ENCODE measurements around the gene LMX1B. TPM values are rescaled to one million over a fixed set of nuclear protein-coding genes. Genes with fewer than 3 reads are reported as not detected.

Gene LMX1B
- total RNA-seq, 4 donors from 2014 or later = 3.2 to 6.9 (median 4.6) TPM

GRCh38 chr9:126617003-126617822 is 3.5 kb downstream of the LMX1B start:
- intact Hi-C loops (cut with DNase I; ENCODE audit: low total_unique reads) = no loop called here
- no peak for TF ChIP-seq POLR2A (IDR thresholded peaks at IDR 0.05)
- no peak for TF ChIP-seq CTCF (IDR thresholded peaks at IDR 0.05)
- DNase-seq (ENCODE audit: low spot score in 2 of 2) = no peak
- 68 to 84% methylated on average over 13 to 18 of the region's 18 CpGs for WGBS, 2 donors
- no peak overlapping the region for H3K4me3 ChIP-seq (ENCODE audit: low read depth, poor library complexity, severe bottlenecking)

- intact Hi-C loops (cut with DNase I; ENCODE audit: low total_unique reads) = no loop called here
- H3K4me3 ChIP-seq (ENCODE audit: low read depth, poor library complexity, severe bottlenecking) = no peak overlapping the region
- no peak for DNase-seq (ENCODE audit: low spot score in 2 of 2)
- TF ChIP-seq CTCF (IDR thresholded peaks at IDR 0.05) = no peak
- TF ChIP-seq POLR2A (IDR thresholded peaks at IDR 0.05) = no peak
- 61 to 73% methylated on average over 12 of the region's 12 CpGs for WGBS, 2 donors
Observed at GRCh38 chr9:126617823-126618165, 4.1 kb downstream of the LMX1B start.

GRCh38 chr9:126618190-126618584 is 4.5 kb downstream of the LMX1B start:
- intact Hi-C loops (cut with DNase I; ENCODE audit: low total_unique reads) = no loop called here
- no peak for DNase-seq (ENCODE audit: low spot score in 2 of 2)
- 61 to 68% methylated on average over 11 of the region's 11 CpGs for WGBS, 2 donors
- no peak overlapping the region for H3K4me3 ChIP-seq (ENCODE audit: low read depth, poor library complexity, severe bottlenecking)
- TF ChIP-seq POLR2A (IDR thresholded peaks at IDR 0.05) (no peak), CTCF (IDR thresholded peaks at IDR 0.05) (no peak)

GRCh38 chr9:126618585-126619360 is 5.0 kb downstream of the LMX1B start:
- no peak overlapping the region for H3K4me3 ChIP-seq (ENCODE audit: low read depth, poor library complexity, severe bottlenecking)
- no peak for DNase-seq (ENCODE audit: low spot score in 2 of 2)
- intact Hi-C loops (cut with DNase I; ENCODE audit: low total_unique reads) = no loop called here
- no peak for TF ChIP-seq CTCF (IDR thresholded peaks at IDR 0.05)
- TF ChIP-seq POLR2A (IDR thresholded peaks at IDR 0.05) = no peak
- 49 to 54% methylated on average over 45 to 50 of the region's 50 CpGs for WGBS, 2 donors

GRCh38 chr9:126619361-126620135 is 5.8 kb downstream of the LMX1B start:
- 70 to 71% methylated on average over 9 to 10 of the region's 10 CpGs for WGBS, 2 donors
- TF ChIP-seq POLR2A (IDR thresholded peaks at IDR 0.05) (no peak), CTCF (IDR thresholded peaks at IDR 0.05) (no peak)
- DNase-seq (ENCODE audit: low spot score in 2 of 2) = no peak
- H3K4me3 ChIP-seq (ENCODE audit: low read depth, poor library complexity, severe bottlenecking) = no peak overlapping the region
- intact Hi-C loops (cut with DNase I; ENCODE audit: low total_unique reads) = no loop called here

Measured in lower leg skin (tissue), 4 donors.